ENCODE results near the gene DNMBP.

The DNMBP gene

DNA sequence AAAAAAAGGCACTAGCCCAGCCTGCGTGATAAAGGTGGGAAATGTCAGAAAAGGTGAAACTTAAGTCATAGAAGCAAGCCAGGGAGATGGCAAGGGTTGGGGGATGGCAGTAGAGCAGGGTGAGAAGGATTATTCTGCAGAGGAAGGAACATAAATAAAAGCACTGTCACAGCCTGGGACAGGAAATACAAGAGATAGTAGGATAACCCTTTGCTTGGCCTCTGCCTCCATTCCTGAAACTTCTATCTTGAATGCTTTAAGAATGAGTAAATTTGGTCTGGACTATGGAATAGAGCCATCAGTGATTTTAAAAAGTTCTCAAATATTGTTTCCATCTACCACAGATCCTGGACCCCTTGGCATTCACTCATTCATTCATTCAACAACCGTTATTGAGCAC, 177.3 kb downstream of the DNMBP start:
- no peak for DNase-seq (ENCODE audit: low read depth in 2 of 2, low spot score in 1 of 2)

- no peak for DNase-seq (ENCODE audit: low read depth in 2 of 2, low spot score in 1 of 2)
Measured at GRCh38 chr10:99828464-99828863, 181.3 kb downstream of the DNMBP start.

DNA sequence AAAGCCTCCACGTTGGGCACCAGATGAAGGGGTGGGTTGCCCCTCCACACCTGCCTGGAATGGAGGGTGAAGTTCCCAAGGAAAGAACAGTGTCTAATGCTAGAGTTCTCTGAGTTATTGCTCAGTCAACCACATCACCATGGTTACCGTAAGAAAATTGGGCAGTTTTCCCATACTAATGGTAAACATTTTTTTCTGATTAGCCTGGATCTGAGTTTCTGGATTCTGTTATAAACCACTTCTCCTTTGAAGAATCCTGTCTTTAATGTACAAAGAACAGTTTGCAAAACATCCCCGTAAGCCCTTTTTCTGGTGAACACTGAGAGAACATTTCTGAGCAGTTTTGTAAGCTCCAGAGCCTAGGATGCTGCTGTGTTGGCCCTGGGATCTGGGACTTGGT, 181.8 kb downstream of the DNMBP start:
- DNase-seq (ENCODE audit: low read depth in 2 of 2, low spot score in 1 of 2), result no peak
